Mucosa of gallbladder (tissue), 1 donor: ENCODE data around the gene OTOR. TPM values are rescaled to one million over a fixed set of nuclear protein-coding genes. Genes with fewer than 3 reads are reported as not detected.

ENCODE experiments used
- DNase-seq: peaks from one replicate; pipeline ENCODE4 v3.0.0-alpha.2; 2020; ENCODE audit warnings: low spot score
- total RNA-seq: library from RNA; stranded (reverse); gene quantifications from one replicate; pipeline ENCODE4 v1.2.1, GENCODE V29; 2021
- donor health status: DM: no; HTN: no; CAD: no.

Gene OTOR
- not detected for total RNA-seq

- DNase-seq = no peak
Measured at GRCh38 chr20:16748308-16748900, at the start of gene OTOR. TSS of gene OTOR (plus strand) at chr20:16748358. CDS start at chr20:16748402, 44 bp downstream.

- no peak for DNase-seq
Measured at GRCh38 chr20:16699293-16699692, 48.9 kb upstream of the OTOR start.

GRCh38 chr20:16701296-16701695 lies 46.9 kb upstream of the OTOR start:
- DNase-seq = no peak

GRCh38 chr20:16703570-16703969 lies 44.6 kb upstream of the OTOR start:
- no peak for DNase-seq

GRCh38 chr20:16707674-16708073 lies 40.5 kb upstream of the OTOR start:
- DNase-seq = no peak

GRCh38 chr20:16708602-16709001 lies 39.6 kb upstream of the OTOR start:
- DNase-seq = no peak

GRCh38 chr20:16709017-16709416 lies 39.1 kb upstream of the OTOR start:
- DNase-seq = no peak

GRCh38 chr20:16710781-16711180 lies 37.4 kb upstream of the OTOR start:
- no peak for DNase-seq

GRCh38 chr20:16711661-16712258 lies 36.4 kb upstream of the OTOR start:
- DNase-seq = no peak

GRCh38 chr20:16712511-16712947 lies 35.6 kb upstream of the OTOR start:
- no peak for DNase-seq

- no peak for DNase-seq
Measured at GRCh38 chr20:16713066-16713465, 35.1 kb upstream of the OTOR start.

- no peak for DNase-seq
Measured at GRCh38 chr20:16714242-16714641, 33.9 kb upstream of the OTOR start.

GRCh38 chr20:16714751-16715150 lies 33.4 kb upstream of the OTOR start:
- no peak for DNase-seq

- DNase-seq = no peak
Measured at GRCh38 chr20:16719421-16719820, 28.7 kb upstream of the OTOR start.

- no peak for DNase-seq
Measured at GRCh38 chr20:16729080-16729479, 19.1 kb upstream of the OTOR start.

- DNase-seq = peak; percentile 96
Measured at GRCh38 chr20:16729565-16730460, 18.3 kb upstream of the OTOR start, which contains the start of gene SNRPB2. TSS of gene SNRPB2 (plus strand) at chr20:16730026. CDS start at chr20:16731703, 1,677 bp downstream.

GRCh38 chr20:16732506-16733152 lies 15.5 kb upstream of the OTOR start:
- DNase-seq = no peak

- DNase-seq = no peak
Measured at GRCh38 chr20:16740365-16741072, 7.6 kb upstream of the OTOR start.

GRCh38 chr20:16744178-16744807 lies 3.9 kb upstream of the OTOR start:
- no peak for DNase-seq

- DNase-seq = no peak
Measured at GRCh38 chr20:16745204-16745603, 3.0 kb upstream of the OTOR start.

- DNase-seq = no peak
Measured at GRCh38 chr20:16747291-16747811, 807 bp upstream of the OTOR start.
